ENCODE data around the gene GBX1. TPM values are rescaled to one million over a fixed set of nuclear protein-coding genes. Genes with fewer than 3 reads are reported as not detected.

Gene GBX1
- total RNA-seq, 1 experiment from 2014 or later: not detected

GRCh38 chr7:151177310-151177709, 9.8 kb upstream of the GBX1 start:
- no peak overlapping the region for H4K8ac ChIP-seq (replicated peaks; ENCODE audit: insufficient read length, low read depth, low read length)

More at GRCh38 chr7:151177310-151177709, 9.8 kb upstream of the GBX1 start:
- Histone ChIP-seq H3K27me3 (ENCODE audit: insufficient read depth, low read length) (peaks cover 4% of the 10 kb centered on the region; the same call in 1 of the 2 replicates), H2AK5ac (ENCODE audit: insufficient read length, low read length) (no peak overlapping the region), H3T11ph (ENCODE audit: low read length) (no peak overlapping the region), H3K4ac (ENCODE audit: low read depth, low read length) (no peak overlapping the region), H4K5ac (ENCODE audit: insufficient read length, low read depth, low read length) (no peak overlapping the region), H3K14ac (ENCODE audit: insufficient read depth, low read length) (no peak overlapping the region), H3K79me2 (ENCODE audit: insufficient read depth, low read length) (no peaks in the 10 kb centered on the region), H2BK15ac (ENCODE audit: low read depth, low read length) (no peak overlapping the region), H3K4me2 (ENCODE audit: insufficient read depth, insufficient read length, low read length) (no peak overlapping the region), H3K23me2 (ENCODE audit: insufficient read length, low read depth, low read length, poor library complexity, severe bottlenecking) (no peaks in the 10 kb centered on the region), H2BK5ac (ENCODE audit: insufficient read length, low read length) (no peak overlapping the region), H3K18ac (ENCODE audit: insufficient read length, low read depth, low read length) (no peak overlapping the region), H3K23ac (ENCODE audit: insufficient read length, low read depth, low read length) (no peak overlapping the region), H4K20me1 (ENCODE audit: control insufficient read depth, insufficient read depth, insufficient read length) (no peaks in the 10 kb centered on the region), H3K4me1 (ENCODE audit: insufficient read depth, low read length) (no peaks in the 10 kb centered on the region), H2BK20ac (ENCODE audit: low read depth, low read length, poor library complexity, severe bottlenecking) (no peak overlapping the region), H4K91ac (ENCODE audit: insufficient read length, low read depth, low read length) (no peak overlapping the region), H3K79me1 (ENCODE audit: insufficient read depth, low read depth, low read length, poor library complexity, severe bottlenecking) (no peaks in the 10 kb centered on the region), H2BK12ac (ENCODE audit: insufficient read length, low read depth, low read length) (no peak overlapping the region), H2BK120ac (ENCODE audit: low read depth, low read length, poor library complexity, severe bottlenecking) (no peak overlapping the region), H3K9ac (ENCODE audit: extremely low read depth, insufficient read length, low read length) (no peak overlapping the region), H2AFZ (ENCODE audit: low read length) (no peak overlapping the region), H3K27ac (ENCODE audit: insufficient read length, low read depth, low read length) (no peak overlapping the region), H3K9me3 (ENCODE audit: control insufficient read depth, low read depth, low read length) (no peaks in the 10 kb centered on the region), H3K56ac (ENCODE audit: insufficient read length, low read depth, low read length) (no peak overlapping the region)
- peaks cover 79% of the 10 kb centered on the region for H3K27me3 Mint-ChIP-seq (ENCODE audit: low read depth)
- H3K9me3 Mint-ChIP-seq: peaks cover 17 to 24% of the 10 kb centered on the region in 2 experiments
- H3K4me3 Mint-ChIP-seq: no peak overlapping the region
- DNase-seq: no peak
- no peak for TF ChIP-seq CTCF (conservative IDR thresholded peaks at IDR 0.05)
- no CpG with 5 or more reads among the region's 1 CpG for WGBS (ENCODE audit: extremely low coverage, insufficient read length, low lambda C conversion rate)
- H3K4me1 Mint-ChIP-seq: peaks cover 3 to 9% of the 10 kb centered on the region in 2 experiments; a peak in 3 of 4 replicates
- no peak overlapping the region for H3K27ac Mint-ChIP-seq
- H3K36me3 Mint-ChIP-seq (ENCODE audit: insufficient read depth in 1 of 3, low read depth in 3 of 3): peaks cover 0 to 3% (median 0%) of the 10 kb centered on the region in 3 experiments; a peak in 2 of 7 replicates
